GM10266 (cell line): Measurements from ENCODE around the gene LMF2.
A peak's percentile ranks its signal among the peaks of the same experiment; 100 is the strongest.

ENCODE experiments used
- DNase-seq: peaks from one replicate; pipeline ENCODE4 v3.0.0; 2012; ENCODE audit errors: extremely low spot score
- CTCF ChIP-seq: IDR thresholded peaks from 2 replicates; pipeline ENCODE4 v1.5.1; 2012; ENCODE audit warnings: mild to moderate bottlenecking, low read depth; ENCODE audit not compliant: control insufficient read depth, insufficient read depth; ENCODE audit errors: missing control alignments

Gene LMF2

GRCh38 chr22:50513175-50513574 lies 5.7 kb upstream of the LMF2 start:
- TF ChIP-seq CTCF: no peak
- DNase-seq: no peak

GRCh38 chr22:50508897-50509296 lies 1.4 kb upstream of the LMF2 start:
- no peak for DNase-seq

GRCh38 chr22:50507991-50508884 lies 736 bp upstream of the LMF2 start, which contains the start of gene NCAPH2:
Gene NCAPH2, plus strand, starts transcription at chr22:50508224. Its CDS starts 114 bp downstream, at chr22:50508338.
- no peak for TF ChIP-seq CTCF

More at GRCh38 chr22:50508897-50509296, 1.4 kb upstream of the LMF2 start:
- TF ChIP-seq CTCF: no peak

GRCh38 chr22:50506611-50507420 lies 686 bp downstream of the LMF2 start:
- peak; percentile 58 for DNase-seq
- TF ChIP-seq CTCF: no peak

More at GRCh38 chr22:50507991-50508884, 736 bp upstream of the LMF2 start, which contains the start of gene NCAPH2:
- peak; percentile 100 for DNase-seq

- no peak for DNase-seq
- no peak for TF ChIP-seq CTCF
Observed at GRCh38 chr22:50505776-50506610, 1.5 kb downstream of the LMF2 start.

- DNase-seq: no peak
Observed at GRCh38 chr22:50505276-50505775, 2.2 kb downstream of the LMF2 start.

More at GRCh38 chr22:50505276-50505775, 2.2 kb downstream of the LMF2 start:
- TF ChIP-seq CTCF: no peak
